ENCODE measurements around the gene KDM3A.

Gene KDM3A

GRCh38 chr2:86441882-86442641, 891 bp downstream of the KDM3A start:
- FAIRE-seq (no peak), DNase-seq (ENCODE audit: insufficient read length, low spot score) (no peak)
- no peak for TF ChIP-seq CTCF (IDR thresholded peaks at IDR 0.05; ENCODE audit: insufficient read depth, missing control alignments)

- DNase-seq (ENCODE audit: insufficient read length, low spot score) (peak; percentile 14), FAIRE-seq (no peak)
- TF ChIP-seq CTCF (IDR thresholded peaks at IDR 0.05; ENCODE audit: insufficient read depth, missing control alignments), result no peak
Measured at GRCh38 chr2:86442642-86443005, 1.5 kb downstream of the KDM3A start.

- TF ChIP-seq CTCF (IDR thresholded peaks at IDR 0.05; ENCODE audit: insufficient read depth, missing control alignments), result no peak
- DNase-seq (ENCODE audit: insufficient read length, low spot score) (no peak), FAIRE-seq (no peak)
Measured at GRCh38 chr2:86443631-86444350, 2.6 kb downstream of the KDM3A start.

- no peak for TF ChIP-seq CTCF (IDR thresholded peaks at IDR 0.05; ENCODE audit: insufficient read depth, missing control alignments)
- no peak for FAIRE-seq
- DNase-seq (ENCODE audit: insufficient read length, low spot score), result no peak
Measured at GRCh38 chr2:86445436-86445835, 4.3 kb downstream of the KDM3A start.

GRCh38 chr2:86446060-86446459, 4.9 kb downstream of the KDM3A start:
- no peak for DNase-seq (ENCODE audit: insufficient read length, low spot score)
- TF ChIP-seq CTCF (IDR thresholded peaks at IDR 0.05; ENCODE audit: insufficient read depth, missing control alignments), result no peak
- no peak for FAIRE-seq

GRCh38 chr2:86453836-86454235, 12.7 kb downstream of the KDM3A start:
- no peak for TF ChIP-seq CTCF (IDR thresholded peaks at IDR 0.05; ENCODE audit: insufficient read depth, missing control alignments)
- DNase-seq (ENCODE audit: insufficient read length, low spot score), result no peak
- FAIRE-seq, result no peak

GRCh38 chr2:86454238-86454637, 13.1 kb downstream of the KDM3A start:
- no peak for TF ChIP-seq CTCF (IDR thresholded peaks at IDR 0.05; ENCODE audit: insufficient read depth, missing control alignments)
- FAIRE-seq, result no peak

More at GRCh38 chr2:86454238-86454637, 13.1 kb downstream of the KDM3A start:
- DNase-seq (ENCODE audit: insufficient read length, low spot score), result no peak

Data from D721Med (cell line).